Vagina (tissue), 2 donors: Measurements from ENCODE around the gene DOCK11. TPM values are rescaled to one million over a fixed set of nuclear protein-coding genes. Genes with fewer than 3 reads are reported as not detected.

ENCODE experiments used
- DNase-seq, 2 donors: peaks; one replicate each; pipeline ENCODE4 v3.0.0-alpha.2; 2017; ENCODE audit errors: extremely low spot score in 2 of 2
- H3K27ac ChIP-seq: fragments of 200-600 bp; sonication (generic); one replicate; pipeline ENCODE4 v1.5.1; 2019
- H3K27me3 ChIP-seq: fragments of 200-600 bp; sonication (generic); one replicate; pipeline ENCODE4 v1.5.1; 2019
- H3K36me3 ChIP-seq, 2 donors: fragments of 200-600 bp; sonication (generic); one replicate each; pipeline ENCODE4 v1.5.1; 2017 to 2019
- H3K4me1 ChIP-seq: fragments of 200-600 bp; sonication (generic); one replicate; pipeline ENCODE4 v1.5.1; 2019
- H3K4me3 ChIP-seq, 2 donors: fragments of 200-600 bp; sonication (generic); 1 replicate in 1 of 2; 2 replicates in 1 of 2; pipeline ENCODE4 v1.5.1; 2016 to 2019
- H3K9me3 ChIP-seq: fragments of 200-600 bp; sonication (generic); one replicate; pipeline ENCODE4 v1.5.1; 2019
- CTCF ChIP-seq, 3 experiments: fragments of 450-650 bp in 2 of 3; fragments of 200-600 bp in 1 of 3; sonication (generic) in 1 of 3; IDR thresholded peaks; one replicate each; pipeline ENCODE4 v1.5.1; 2017 to 2019; ENCODE audit warnings: antibody characterized with exemption in 3 of 3, mild to moderate bottlenecking in 2 of 3, moderate library complexity in 2 of 3
- POLR2A ChIP-seq, 2 donors: fragments of 450-650 bp; IDR thresholded peaks; one replicate each; pipeline ENCODE4 v1.6.1; 2017; ENCODE audit warnings: antibody characterized with exemption in 2 of 2, mild to moderate bottlenecking in 2 of 2, moderate library complexity in 2 of 2
- POLR2AphosphoS5 ChIP-seq, 2 donors: sonication (generic); formaldehyde crosslinking; IDR thresholded peaks; one replicate each; pipeline ENCODE4 v1.9.0; 2017; ENCODE audit warnings: antibody characterized with exemption in 2 of 2, mild to moderate bottlenecking in 2 of 2, low read depth in 1 of 2; ENCODE audit not compliant: insufficient read depth in 1 of 2
- intact Hi-C: fragments of 100-400 bp; cut with DNase I; formaldehyde crosslinking; loops from one replicate; pipeline ENCODE4 v1.15.1; 2023
- total RNA-seq: library from RNA; depleted of rRNA; stranded (reverse); fragments of >200 nt; gene quantifications from one replicate; pipeline ENCODE4 v1.2.3, GENCODE V29; 2016

DOCK11 gene
- total RNA-seq, 1 donor from 2014 or later: 20.6 TPM

GRCh38 chrX:118550792-118551191 lies 55.2 kb downstream of the DOCK11 start:
- Histone ChIP-seq H3K4me3 (no peak overlapping the region), H3K9me3 (no peaks in the 10 kb centered on the region), H3K27me3 (no peaks in the 10 kb centered on the region), H3K27ac (no peak overlapping the region), H3K36me3 (no peaks in the 10 kb centered on the region), H3K4me1 (no peaks in the 10 kb centered on the region)
- no peak for TF ChIP-seq POLR2AphosphoS5 (IDR thresholded peaks at IDR 0.05; ENCODE audit: insufficient read depth in 1 of 2, low read depth in 1 of 2)
- TF ChIP-seq POLR2A (IDR thresholded peaks at IDR 0.05): no peak
- TF ChIP-seq CTCF (IDR thresholded peaks at IDR 0.05): no peak
- DNase-seq: no peak
- intact Hi-C loops: no loop called here

- H3K27me3 ChIP-seq: no peaks in the 10 kb centered on the region
- H3K27ac ChIP-seq: no peak overlapping the region
- no peaks in the 10 kb centered on the region for H3K9me3 ChIP-seq
- TF ChIP-seq POLR2AphosphoS5 (IDR thresholded peaks at IDR 0.05; ENCODE audit: insufficient read depth in 1 of 2, low read depth in 1 of 2) (no peak), CTCF (IDR thresholded peaks at IDR 0.05) (no peak)
- H3K36me3 ChIP-seq: no peaks in the 10 kb centered on the region
- H3K4me1 ChIP-seq: no peaks in the 10 kb centered on the region
- intact Hi-C loops: no loop called here
- DNase-seq: no peak
- H3K4me3 ChIP-seq: no peak overlapping the region
Observed at GRCh38 chrX:118551426-118551825, 55.8 kb downstream of the DOCK11 start.

- Histone ChIP-seq H3K27me3 (no peaks in the 10 kb centered on the region), H3K4me3 (no peak overlapping the region), H3K27ac (no peak overlapping the region), H3K36me3 (no peaks in the 10 kb centered on the region), H3K4me1 (no peaks in the 10 kb centered on the region), H3K9me3 (no peaks in the 10 kb centered on the region)
- intact Hi-C loops: no loop called here
- TF ChIP-seq POLR2A (IDR thresholded peaks at IDR 0.05) (no peak), CTCF (IDR thresholded peaks at IDR 0.05) (no peak), POLR2AphosphoS5 (IDR thresholded peaks at IDR 0.05; ENCODE audit: insufficient read depth in 1 of 2, low read depth in 1 of 2) (no peak)
- DNase-seq: no peak
Observed at GRCh38 chrX:118552121-118552900, 56.7 kb downstream of the DOCK11 start.

GRCh38 chrX:118553042-118553710 lies 57.6 kb downstream of the DOCK11 start:
- no peak for DNase-seq
- Histone ChIP-seq H3K4me1 (no peaks in the 10 kb centered on the region), H3K36me3 (no peaks in the 10 kb centered on the region), H3K4me3 (no peak overlapping the region), H3K9me3 (no peaks in the 10 kb centered on the region), H3K27me3 (no peaks in the 10 kb centered on the region), H3K27ac (no peak overlapping the region)
- intact Hi-C loops: no loop called here
- no peak for TF ChIP-seq CTCF (IDR thresholded peaks at IDR 0.05)
- no peak for TF ChIP-seq POLR2A (IDR thresholded peaks at IDR 0.05)
- TF ChIP-seq POLR2AphosphoS5 (IDR thresholded peaks at IDR 0.05; ENCODE audit: insufficient read depth in 1 of 2, low read depth in 1 of 2): no peak

GRCh38 chrX:118554511-118554910 lies 58.9 kb downstream of the DOCK11 start:
- DNase-seq: no peak
- intact Hi-C loops: no loop called here
- Histone ChIP-seq H3K36me3 (no peaks in the 10 kb centered on the region), H3K9me3 (no peaks in the 10 kb centered on the region), H3K27me3 (no peaks in the 10 kb centered on the region), H3K4me1 (no peaks in the 10 kb centered on the region), H3K4me3 (no peak overlapping the region), H3K27ac (no peak overlapping the region)
- TF ChIP-seq CTCF (IDR thresholded peaks at IDR 0.05) (no peak), POLR2A (IDR thresholded peaks at IDR 0.05) (no peak), POLR2AphosphoS5 (IDR thresholded peaks at IDR 0.05; ENCODE audit: insufficient read depth in 1 of 2, low read depth in 1 of 2) (no peak)
